Measurements from ENCODE around the gene TM4SF1. TPM values are rescaled to one million over a fixed set of nuclear protein-coding genes. Genes with fewer than 3 reads are reported as not detected.

TM4SF1 gene
- total RNA-seq, 1 experiment from 2014 or later, result 0.66 TPM

DNA sequence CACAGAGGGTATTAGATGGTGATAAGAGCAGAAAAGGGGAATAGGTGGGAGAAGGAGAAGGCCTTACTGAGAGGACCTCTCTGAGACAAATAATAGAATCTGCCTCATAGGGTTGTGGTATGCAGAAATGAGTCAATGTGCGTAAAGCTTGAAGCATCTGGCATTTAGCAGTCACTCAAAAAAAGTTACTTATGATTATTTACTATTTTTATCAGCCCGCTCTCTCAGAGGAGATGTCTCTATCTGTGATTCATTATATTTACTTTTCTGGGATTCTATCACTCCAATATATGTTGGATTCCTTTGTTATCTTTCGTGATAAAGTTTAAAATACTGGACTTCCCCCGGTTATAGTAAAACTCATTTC is 4.6 kb upstream of the TM4SF1 start:
- RAD21 ChIA-PET (ENCODE audit: low non-redundant PET in 1 of 2, low total read pairs in 2 of 2, uncharacterized antibody in 2 of 2, unreplicated experiment in 2 of 2), result no interaction called here
- intact Hi-C loops (cut with micrococcal nuclease), result no loop called here
- TF ChIP-seq POLR2AphosphoS5 (IDR thresholded peaks at IDR 0.05; ENCODE audit: low read depth, low read length), result no peak
- TF ChIP-seq EZH2phosphoT487 (IDR thresholded peaks at IDR 0.05; ENCODE audit: borderline replicate concordance), result no peak
- no peak for TF ChIP-seq EZH2 (IDR thresholded peaks at IDR 0.05)
- no peak for TF ChIP-seq EGR1 (IDR thresholded peaks at IDR 0.05; ENCODE audit: low read depth)
- no peak for TF ChIP-seq CBX3 (IDR thresholded peaks at IDR 0.05; ENCODE audit: low read depth)
- TF ChIP-seq CEBPB (IDR thresholded peaks at IDR 0.05; ENCODE audit: low read depth), result no peak
- TF ChIP-seq, protein P1, sequence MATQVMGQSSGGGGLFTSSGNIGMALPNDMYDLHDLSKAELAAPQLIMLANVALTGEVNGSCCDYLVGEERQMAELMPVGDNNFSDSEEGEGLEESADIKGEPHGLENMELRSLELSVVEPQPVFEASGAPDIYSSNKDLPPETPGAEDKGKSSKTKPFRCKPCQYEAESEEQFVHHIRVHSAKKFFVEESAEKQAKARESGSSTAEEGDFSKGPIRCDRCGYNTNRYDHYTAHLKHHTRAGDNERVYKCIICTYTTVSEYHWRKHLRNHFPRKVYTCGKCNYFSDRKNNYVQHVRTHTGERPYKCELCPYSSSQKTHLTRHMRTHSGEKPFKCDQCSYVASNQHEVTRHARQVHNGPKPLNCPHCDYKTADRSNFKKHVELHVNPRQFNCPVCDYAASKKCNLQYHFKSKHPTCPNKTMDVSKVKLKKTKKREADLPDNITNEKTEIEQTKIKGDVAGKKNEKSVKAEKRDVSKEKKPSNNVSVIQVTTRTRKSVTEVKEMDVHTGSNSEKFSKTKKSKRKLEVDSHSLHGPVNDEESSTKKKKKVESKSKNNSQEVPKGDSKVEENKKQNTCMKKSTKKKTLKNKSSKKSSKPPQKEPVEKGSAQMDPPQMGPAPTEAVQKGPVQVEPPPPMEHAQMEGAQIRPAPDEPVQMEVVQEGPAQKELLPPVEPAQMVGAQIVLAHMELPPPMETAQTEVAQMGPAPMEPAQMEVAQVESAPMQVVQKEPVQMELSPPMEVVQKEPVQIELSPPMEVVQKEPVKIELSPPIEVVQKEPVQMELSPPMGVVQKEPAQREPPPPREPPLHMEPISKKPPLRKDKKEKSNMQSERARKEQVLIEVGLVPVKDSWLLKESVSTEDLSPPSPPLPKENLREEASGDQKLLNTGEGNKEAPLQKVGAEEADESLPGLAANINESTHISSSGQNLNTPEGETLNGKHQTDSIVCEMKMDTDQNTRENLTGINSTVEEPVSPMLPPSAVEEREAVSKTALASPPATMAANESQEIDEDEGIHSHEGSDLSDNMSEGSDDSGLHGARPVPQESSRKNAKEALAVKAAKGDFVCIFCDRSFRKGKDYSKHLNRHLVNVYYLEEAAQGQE (IDR thresholded peaks at IDR 0.05; ENCODE audit: low read depth), result no peak
- TF ChIP-seq POLR2A (IDR thresholded peaks at IDR 0.05; ENCODE audit: borderline replicate concordance, extremely low read depth, insufficient read depth, insufficient read length), result no peak
- no peak for TF ChIP-seq SP1 (IDR thresholded peaks at IDR 0.05; ENCODE audit: low read depth)
- TF ChIP-seq, protein P2, sequence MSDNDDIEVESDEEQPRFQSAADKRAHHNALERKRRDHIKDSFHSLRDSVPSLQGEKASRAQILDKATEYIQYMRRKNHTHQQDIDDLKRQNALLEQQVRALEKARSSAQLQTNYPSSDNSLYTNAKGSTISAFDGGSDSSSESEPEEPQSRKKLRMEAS (IDR thresholded peaks at IDR 0.05), result no peak
- POLR2A ChIA-PET, result no interaction called here
- peaks cover 15 to 28% of the 10 kb centered on the region in 2 experiments for H3K4me1 ChIP-seq (ENCODE audit: control insufficient read depth in 1 of 2, insufficient read depth in 2 of 2, low read length in 2 of 2)
- H3K27ac ChIP-seq (ENCODE audit: low read depth, low read length), result no peak overlapping the region
- CTCF ChIA-PET, result no interaction called here
- ATAC-seq (no peak), DNase-seq (ENCODE audit: low read depth, low spot score) (no peak)
- no peaks in the 10 kb centered on the region for H4K20me1 ChIP-seq (ENCODE audit: insufficient read depth)
- no peak overlapping the region for H3K9ac ChIP-seq (ENCODE audit: low read length)
- H3K36me3 ChIP-seq (ENCODE audit: control insufficient read depth in 1 of 2, insufficient read depth in 2 of 2, low read length in 2 of 2), result no peaks in the 10 kb centered on the region
- H3K27me3 ChIP-seq (ENCODE audit: insufficient read depth, low read length), result peaks cover 3% of the 10 kb centered on the region; the same call in 1 of the 2 replicates
- H3K4me2 ChIP-seq (ENCODE audit: low read length), result no peak overlapping the region
- no TSS peak for BruUV-seq (replicated peaks)
- H3K9me3 ChIP-seq (ENCODE audit: control insufficient read depth in 1 of 2, insufficient read depth in 1 of 2, low read depth in 1 of 2, low read length in 2 of 2), result no peaks in the 10 kb centered on the region
- H3K79me2 ChIP-seq (ENCODE audit: insufficient read depth, low read length), result no peaks in the 10 kb centered on the region
- H3K9me2 ChIP-seq (ENCODE audit: insufficient read depth), result no peaks in the 10 kb centered on the region
- no peak overlapping the region for H2AFZ ChIP-seq (ENCODE audit: low read depth, low read length, poor library complexity, severe bottlenecking)
- H3K4me3 ChIP-seq (replicated peaks in 1 of 2; ENCODE audit: low read depth in 1 of 2, low read length in 2 of 2), result no peak overlapping the region
